IPS-15b (cell line): Measurements from ENCODE around the gene RHOU.
"Not testable (repeated sequence)": the region's sequence is repeated elsewhere in the genome, so short reads cannot be mapped to it uniquely, and the experiment has no call there.

ENCODE experiments used
- H3K27me3 ChIP-seq: one replicate; pipeline ENCODE4 v1.6.1; 2013; ENCODE audit warnings: low read length; ENCODE audit not compliant: control insufficient read depth, insufficient read depth
- H3K36me3 ChIP-seq: one replicate; pipeline ENCODE4 v1.6.1; 2013; ENCODE audit warnings: low read length; ENCODE audit not compliant: control insufficient read depth, insufficient read depth
- H3K4me1 ChIP-seq: one replicate; pipeline ENCODE4 v1.6.1; 2013; ENCODE audit warnings: mild to moderate bottlenecking, low read length; ENCODE audit not compliant: control insufficient read depth, insufficient read depth
- H3K4me3 ChIP-seq: one replicate; pipeline ENCODE4 v1.5.1; 2013; ENCODE audit warnings: low read depth, low read length
- H3K9ac ChIP-seq: one replicate; pipeline ENCODE4 v1.6.1; 2013; ENCODE audit warnings: low read depth, mild to moderate bottlenecking, low read length
- H3K9me3 ChIP-seq: one replicate; pipeline ENCODE4 v1.6.1; 2013; ENCODE audit warnings: mild to moderate bottlenecking, low read length; ENCODE audit not compliant: control insufficient read depth, insufficient read depth

Gene RHOU

DNA sequence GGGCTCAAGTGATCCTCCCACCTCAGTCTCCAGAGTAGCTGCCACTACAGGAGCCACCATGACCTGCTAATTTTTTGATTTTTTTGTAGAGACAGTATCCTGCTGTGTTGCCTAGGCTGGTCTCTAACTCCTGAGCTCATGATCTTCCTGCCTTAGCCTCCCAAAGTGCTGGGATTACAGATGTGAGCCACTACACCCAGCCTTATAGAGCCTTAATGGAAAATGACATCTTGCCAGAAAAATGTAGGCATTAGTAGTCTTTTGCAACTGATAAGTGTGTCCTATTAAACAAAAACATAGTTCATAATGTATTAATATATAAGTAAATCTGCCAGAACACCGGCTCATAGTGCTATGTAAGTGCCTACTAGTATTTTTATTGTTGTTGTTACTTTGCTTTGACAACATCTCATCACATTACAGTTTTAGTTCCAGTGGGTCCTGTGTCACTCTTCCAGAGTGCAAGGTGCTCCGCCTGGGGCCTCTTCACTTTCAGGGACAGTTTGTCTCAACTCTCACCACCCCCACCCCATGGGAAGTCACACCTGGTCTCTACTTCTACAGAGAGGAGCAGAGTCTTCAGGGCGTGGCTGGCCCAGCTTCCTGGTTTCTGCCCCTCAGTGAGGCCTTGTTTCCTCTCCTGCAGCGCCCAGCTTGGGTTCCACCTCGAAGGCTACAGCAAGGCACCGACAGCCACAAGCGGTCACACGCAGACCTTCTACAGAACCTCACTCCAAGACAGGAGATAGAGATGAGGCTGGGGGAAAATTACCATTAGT is 30.1 kb downstream of the RHOU start:
- Histone ChIP-seq H3K9ac (no peak overlapping the region), H3K9me3 (no peaks in the 10 kb centered on the region), H3K4me1 (no peaks in the 10 kb centered on the region), H3K4me3 (no peak overlapping the region), H3K27me3 (no peaks in the 10 kb centered on the region), H3K36me3 (no peaks in the 10 kb centered on the region)

DNA sequence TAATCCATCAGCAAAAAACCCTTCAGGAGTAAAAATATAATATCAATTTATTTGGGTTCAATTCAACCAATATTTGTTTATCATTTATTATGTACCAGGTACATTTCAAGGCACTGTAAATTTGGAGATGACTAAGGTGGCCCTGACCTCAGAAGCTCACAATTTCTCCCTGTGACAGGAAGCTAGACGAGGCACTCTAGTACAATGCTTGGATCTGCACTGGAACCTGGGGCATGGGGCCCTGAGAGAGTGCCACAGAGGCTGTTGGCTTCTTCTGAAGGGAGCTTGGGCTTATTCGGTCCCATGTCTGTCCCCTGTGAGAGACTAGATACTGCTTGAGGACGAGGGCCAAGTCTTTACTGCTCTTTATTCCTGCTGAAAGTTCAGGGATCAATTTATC is 31.5 kb downstream of the RHOU start:
- Histone ChIP-seq H3K9ac (no peak overlapping the region), H3K4me1 (no peaks in the 10 kb centered on the region), H3K27me3 (no peaks in the 10 kb centered on the region), H3K4me3 (no peak overlapping the region), H3K36me3 (no peaks in the 10 kb centered on the region), H3K9me3 (no peaks in the 10 kb centered on the region)

DNA sequence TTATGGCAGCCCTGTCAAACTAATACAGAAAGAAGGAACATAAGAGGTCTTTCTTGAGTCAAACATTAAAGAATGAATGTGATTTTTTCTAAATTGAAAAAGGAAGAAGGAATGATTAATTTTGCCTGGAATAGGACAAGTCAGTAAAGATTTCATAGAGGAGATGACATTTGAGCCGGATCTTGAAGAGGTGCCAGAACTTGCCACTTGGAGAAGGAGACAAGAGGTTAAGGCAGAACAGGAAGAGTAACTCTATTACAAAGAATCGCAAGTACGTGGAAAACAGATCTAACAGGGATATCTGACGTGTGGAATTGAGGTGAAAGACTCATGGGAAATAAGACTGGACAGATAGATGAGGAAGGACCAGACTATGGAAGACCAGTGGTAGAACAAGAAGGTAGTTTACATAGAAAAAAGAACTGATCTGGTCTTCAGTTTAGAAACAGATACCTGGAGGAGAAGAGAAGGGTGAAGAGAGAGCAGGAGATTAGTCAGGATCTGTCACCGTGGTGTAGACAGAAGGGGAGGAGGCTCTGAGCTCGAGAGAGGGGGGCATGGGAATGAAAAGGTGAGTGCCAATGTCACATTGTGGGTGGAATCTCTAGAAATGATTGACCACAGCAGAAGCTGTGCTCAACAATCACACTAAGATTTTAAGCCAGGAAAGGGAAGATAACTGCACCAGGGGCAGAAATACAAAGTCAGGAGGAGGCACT is 32.5 kb downstream of the RHOU start:
- no peak overlapping the region for H3K9ac ChIP-seq
- H3K4me1 ChIP-seq, result no peaks in the 10 kb centered on the region
- H3K4me3 ChIP-seq, result no peak overlapping the region
- H3K27me3 ChIP-seq, result no peaks in the 10 kb centered on the region
- no peaks in the 10 kb centered on the region for H3K9me3 ChIP-seq
- no peaks in the 10 kb centered on the region for H3K36me3 ChIP-seq

DNA sequence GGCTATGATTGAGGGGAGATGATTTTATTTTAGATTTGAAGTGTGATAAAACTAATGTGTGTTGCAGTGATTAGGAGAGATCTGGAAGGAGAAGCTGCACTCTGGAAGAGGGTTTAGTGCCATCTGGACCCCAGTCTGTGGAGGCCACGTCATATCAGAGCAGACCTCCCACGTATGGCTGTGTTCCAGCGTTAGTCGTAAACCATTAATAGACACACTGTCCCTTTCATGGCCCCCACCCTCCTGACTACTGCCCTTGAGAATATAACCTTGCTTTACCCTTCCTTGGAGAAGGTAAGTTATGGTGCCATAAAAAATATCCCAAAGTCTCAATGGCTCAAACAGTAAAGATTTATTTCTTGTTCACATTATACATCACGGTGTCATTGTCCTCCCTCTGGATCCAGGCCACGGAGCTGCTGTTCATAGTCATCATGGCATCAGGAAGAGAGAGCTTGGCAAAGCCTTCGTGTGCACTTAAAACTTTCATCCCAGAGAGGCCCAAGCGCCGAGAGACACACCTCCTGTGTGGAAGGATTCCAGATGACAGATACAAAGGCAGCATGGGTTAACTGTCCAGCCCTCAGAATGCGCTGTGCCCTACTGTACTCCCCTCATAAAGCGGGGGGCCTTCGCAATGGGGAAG is 33.2 kb downstream of the RHOU start:
- no peaks in the 10 kb centered on the region for H3K27me3 ChIP-seq
- H3K36me3 ChIP-seq, result no peaks in the 10 kb centered on the region
- H3K4me1 ChIP-seq, result no peaks in the 10 kb centered on the region
- no peak overlapping the region for H3K4me3 ChIP-seq
- H3K9ac ChIP-seq, result no peak overlapping the region
- H3K9me3 ChIP-seq, result no peaks in the 10 kb centered on the region

DNA sequence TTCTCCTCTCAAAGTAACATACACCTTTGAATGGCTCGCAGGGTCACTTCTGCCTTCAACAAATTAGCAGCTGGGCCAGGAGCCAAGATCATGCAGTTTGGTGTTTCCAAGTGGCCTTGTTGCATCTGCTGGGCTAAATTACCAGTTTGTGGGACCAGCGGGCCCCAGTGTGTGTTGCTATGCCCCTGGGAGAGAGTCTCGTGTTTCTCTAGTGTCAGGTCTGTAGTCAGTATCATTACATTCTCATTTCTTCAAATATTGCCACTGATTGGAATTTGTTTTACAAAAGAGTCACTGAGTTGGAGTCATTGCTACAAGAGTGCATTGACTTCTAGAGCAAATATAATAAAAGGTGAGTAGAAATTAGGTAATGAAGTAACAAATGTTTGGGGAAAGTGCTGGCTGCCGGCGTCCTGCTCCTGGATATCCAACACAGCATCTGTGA is 35.5 kb downstream of the RHOU start:
- no peak overlapping the region for H3K9ac ChIP-seq
- H3K36me3 ChIP-seq, result no peaks in the 10 kb centered on the region
- no peaks in the 10 kb centered on the region for H3K27me3 ChIP-seq
- no peaks in the 10 kb centered on the region for H3K4me1 ChIP-seq
- H3K9me3 ChIP-seq, result no peaks in the 10 kb centered on the region
- H3K4me3 ChIP-seq, result no peak overlapping the region

DNA sequence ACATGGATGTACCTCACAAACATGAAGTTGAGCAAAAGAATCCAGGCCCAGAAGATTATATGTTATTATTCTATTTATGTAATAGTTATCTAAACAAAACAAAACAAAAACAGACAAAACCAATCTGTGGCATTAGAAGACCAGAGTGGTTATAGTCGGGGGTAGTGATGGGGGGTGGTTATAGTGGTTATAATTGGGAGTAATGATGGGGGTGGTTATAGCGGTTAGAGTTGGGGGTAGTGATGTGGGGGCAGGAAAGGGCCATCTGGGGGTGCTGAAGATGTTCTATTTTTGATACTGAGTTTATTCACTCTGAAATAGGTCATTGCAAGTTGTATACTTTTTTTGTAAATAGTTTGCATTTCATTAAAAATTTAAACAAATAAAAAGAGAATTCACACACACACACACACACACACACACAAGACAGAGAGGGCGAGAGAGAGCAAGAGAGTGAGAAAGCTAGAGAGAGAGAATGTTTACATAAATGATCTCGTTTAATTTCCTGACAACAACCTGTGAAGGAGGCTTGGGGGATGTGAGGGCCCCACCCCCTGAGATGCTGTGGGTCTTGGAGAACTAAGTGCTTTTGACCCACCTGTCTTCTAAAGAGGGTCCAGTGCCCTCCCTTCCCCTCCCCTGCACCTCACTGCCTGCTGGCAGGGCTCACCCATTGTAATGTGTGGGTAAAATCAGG is 37.4 kb downstream of the RHOU start:
- H3K9ac ChIP-seq, result no peak overlapping the region
- no peaks in the 10 kb centered on the region for H3K4me1 ChIP-seq
- H3K27me3 ChIP-seq, result no peaks in the 10 kb centered on the region
- no peak overlapping the region for H3K4me3 ChIP-seq
- H3K9me3 ChIP-seq, result no peaks in the 10 kb centered on the region
- H3K36me3 ChIP-seq, result no peaks in the 10 kb centered on the region

DNA sequence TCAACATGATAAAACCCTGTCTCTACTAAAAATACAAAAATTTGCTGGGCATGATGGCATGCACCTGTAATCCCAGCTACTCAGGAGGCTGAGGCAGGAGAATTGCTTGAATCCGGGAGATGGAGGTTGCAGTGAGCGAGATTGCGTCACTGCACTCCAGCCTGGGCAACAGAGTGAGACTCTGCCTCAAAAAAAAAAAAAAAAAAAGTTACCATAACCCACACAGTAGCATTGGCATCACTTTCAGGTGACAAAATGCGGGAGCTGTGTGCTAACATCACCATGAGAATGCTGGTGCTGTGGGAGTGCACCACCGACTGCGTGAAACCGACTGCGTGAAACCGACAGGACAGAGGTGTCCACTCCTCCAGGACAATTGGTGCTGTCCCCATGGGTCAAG is 40.7 kb downstream of the RHOU start:
- H3K4me3 ChIP-seq, H3K27me3 ChIP-seq, H3K36me3 ChIP-seq, H3K4me1 ChIP-seq, H3K9me3 ChIP-seq, H3K9ac ChIP-seq: not testable (repeated sequence)

DNA sequence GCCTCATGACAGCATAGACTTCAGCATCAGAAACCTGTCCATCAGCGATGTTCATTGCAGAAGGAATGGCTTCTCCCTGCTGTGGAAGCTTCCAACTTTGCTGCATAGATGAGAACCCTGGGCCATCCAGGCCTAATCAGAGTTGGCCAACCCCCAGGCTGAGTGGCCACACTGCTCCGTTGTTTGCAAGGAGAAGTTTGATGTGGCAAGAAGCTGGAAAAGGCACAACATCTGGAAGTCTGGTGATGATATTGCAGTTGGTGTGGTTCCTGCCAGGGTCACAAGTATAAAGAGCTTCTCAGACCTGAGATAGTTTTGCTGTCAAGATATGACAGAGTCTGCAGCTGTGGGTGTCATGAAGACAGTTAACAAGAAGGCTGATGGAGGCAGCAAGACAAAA is 41.2 kb downstream of the RHOU start:
- no peaks in the 10 kb centered on the region for H3K4me1 ChIP-seq
- no peaks in the 10 kb centered on the region for H3K9me3 ChIP-seq
- H3K4me3 ChIP-seq, result no peak overlapping the region
- H3K36me3 ChIP-seq, result no peaks in the 10 kb centered on the region
- H3K9ac ChIP-seq, result no peak overlapping the region
- H3K27me3 ChIP-seq, result no peaks in the 10 kb centered on the region

DNA sequence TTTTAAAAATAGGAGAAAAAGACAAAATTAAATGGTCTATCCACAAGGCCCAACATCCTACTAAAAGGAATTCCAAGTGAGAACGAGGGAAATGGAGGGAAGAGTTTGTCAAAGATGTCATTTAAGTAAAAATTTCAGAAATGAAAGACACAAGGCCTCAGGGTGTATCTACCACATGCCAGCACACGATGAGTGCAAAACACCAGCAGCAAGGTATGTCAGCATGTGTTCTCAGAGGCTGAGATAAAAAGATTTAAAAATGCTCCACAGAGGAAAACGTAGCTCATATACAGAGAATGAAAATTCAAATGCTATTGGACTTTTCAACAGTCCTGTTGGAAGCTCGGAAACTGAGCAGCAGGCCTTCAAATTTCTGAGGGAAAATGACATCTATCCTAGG is 42.0 kb downstream of the RHOU start:
- no peaks in the 10 kb centered on the region for H3K27me3 ChIP-seq
- no peak overlapping the region for H3K4me3 ChIP-seq
- no peak overlapping the region for H3K9ac ChIP-seq
- H3K4me1 ChIP-seq, result no peaks in the 10 kb centered on the region
- no peaks in the 10 kb centered on the region for H3K9me3 ChIP-seq
- H3K36me3 ChIP-seq, result no peaks in the 10 kb centered on the region

DNA sequence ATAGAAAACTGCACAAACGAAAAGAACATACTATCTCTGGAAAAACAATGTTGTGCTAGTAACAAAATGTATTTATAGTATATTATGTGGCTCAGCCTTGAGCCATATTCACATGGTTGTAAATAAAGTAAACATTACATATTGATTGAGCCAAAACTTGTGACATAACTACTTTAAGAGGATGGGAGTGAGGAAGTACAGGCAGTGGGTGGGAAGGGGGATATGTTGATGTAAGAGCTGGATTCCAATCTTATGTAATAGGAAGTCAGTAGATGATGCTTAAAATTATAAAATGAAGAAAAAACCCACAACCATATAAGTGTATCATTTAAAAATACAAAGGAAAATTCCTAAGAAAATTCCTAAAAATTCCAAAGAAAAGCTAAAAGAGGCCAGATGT is 42.7 kb downstream of the RHOU start:
- Histone ChIP-seq H3K9ac (no peak overlapping the region), H3K27me3 (no peaks in the 10 kb centered on the region), H3K4me1 (no peaks in the 10 kb centered on the region), H3K36me3 (no peaks in the 10 kb centered on the region), H3K4me3 (no peak overlapping the region), H3K9me3 (no peaks in the 10 kb centered on the region)

DNA sequence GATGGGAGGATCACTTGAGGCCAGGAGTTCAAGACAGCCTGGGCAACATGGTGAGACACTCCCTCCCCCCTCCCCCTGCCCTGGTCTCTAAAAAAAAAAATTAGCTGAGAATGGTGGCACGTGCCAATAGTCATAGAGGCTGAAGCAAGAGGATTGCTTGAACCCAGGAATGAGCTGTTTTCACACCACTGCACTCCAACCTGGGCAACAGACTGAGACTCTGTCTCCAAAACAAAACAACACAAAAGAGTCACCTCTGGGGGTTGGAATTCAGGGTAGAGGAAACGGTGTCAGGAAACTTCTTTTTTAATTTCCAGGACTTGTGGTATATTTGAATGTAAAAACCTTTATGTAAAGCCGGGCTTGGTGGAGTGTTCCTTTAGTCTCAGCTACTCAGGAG is 43.2 kb downstream of the RHOU start:
- no peak overlapping the region for H3K9ac ChIP-seq
- no peak overlapping the region for H3K4me3 ChIP-seq
- H3K4me1 ChIP-seq, result no peaks in the 10 kb centered on the region
- H3K9me3 ChIP-seq, result no peaks in the 10 kb centered on the region
- H3K27me3 ChIP-seq, result no peaks in the 10 kb centered on the region
- H3K36me3 ChIP-seq, result no peaks in the 10 kb centered on the region
